Natural killer cell (primary cell): Measurements from ENCODE around the gene SCGB1A1. TPM values are rescaled to one million over a fixed set of nuclear protein-coding genes. Genes with fewer than 3 reads are reported as not detected.
A peak's percentile ranks its signal among the peaks of the same experiment; 100 is the strongest.

Experiments used
- ATAC-seq, 3 donors: fragments of 150-1000 bp in 2 of 3; fragments of 200-7000 bp in 1 of 3; cut with Tn5 transposase; 1 replicate in 1 of 3; 2 replicates in 2 of 3; pipeline ENCODE4 v1.10.0; 2021; ENCODE audit warnings: mild to moderate bottlenecking in 2 of 3, moderate library complexity in 2 of 3
- DNase-seq, 2 donors: peaks; one replicate each; pipeline versions ENCODE4 v3.0.0 to v3.0.0-alpha.2; 2013 to 2021; ENCODE audit warnings: mixed read lengths in 1 of 2
- H3K27ac ChIP-seq: one replicate; pipeline ENCODE4 v1.5.1; 2013; ENCODE audit warnings: mild to moderate bottlenecking, low read length
- H3K27me3 ChIP-seq: one replicate; pipeline ENCODE4 v1.6.1; 2013; ENCODE audit warnings: low read length; ENCODE audit not compliant: control insufficient read depth, insufficient read depth
- H3K36me3 ChIP-seq: one replicate; pipeline ENCODE4 v1.6.1; 2013; ENCODE audit warnings: low read length; ENCODE audit not compliant: control insufficient read depth, insufficient read depth
- H3K4me1 ChIP-seq: one replicate; pipeline ENCODE4 v1.6.1; 2013; ENCODE audit warnings: low read length; ENCODE audit not compliant: control insufficient read depth, insufficient read depth
- H3K4me3 ChIP-seq: one replicate; pipeline ENCODE4 v1.5.1; 2013; ENCODE audit warnings: low read length
- H3K9me3 ChIP-seq: one replicate; pipeline ENCODE4 v1.6.1; 2013; ENCODE audit warnings: low read length; ENCODE audit not compliant: control insufficient read depth, insufficient read depth
- H3K27ac Mint-ChIP-seq, 2 donors: one replicate each; pipeline ENCODE4 v1.8.0; 2022; ENCODE audit warnings: mild to moderate bottlenecking in 2 of 2, mixed read lengths in 2 of 2, moderate library complexity in 1 of 2
- H3K27me3 Mint-ChIP-seq, 2 donors: one replicate each; pipeline ENCODE4 v1.8.0; 2022; ENCODE audit warnings: low read depth in 2 of 2, mixed read lengths in 2 of 2
- H3K36me3 Mint-ChIP-seq: one replicate; pipeline ENCODE4 v1.8.0; 2022; ENCODE audit warnings: mixed read lengths
- H3K4me1 Mint-ChIP-seq, 2 donors: one replicate each; pipeline ENCODE4 v1.8.0; 2022; ENCODE audit warnings: mixed read lengths in 2 of 2
- H3K4me3 Mint-ChIP-seq: one replicate; pipeline ENCODE4 v1.8.0; 2022; ENCODE audit warnings: mild to moderate bottlenecking, moderate library complexity, mixed read lengths
- H3K9me3 Mint-ChIP-seq, 2 donors: one replicate each; pipeline ENCODE4 v1.8.0; 2022; ENCODE audit warnings: mixed read lengths in 2 of 2
- WGBS: methylation state at CpG from one replicate; pipeline ENCODE4 v1.1.7; 2013; ENCODE audit warnings: missing lambda C conversion rate; ENCODE audit not compliant: insufficient coverage; 5-methylcytosine and 5-hydroxymethylcytosine counted together
- intact Hi-C: fragments of 100-400 bp; cut with micrococcal nuclease; formaldehyde crosslinking; loops from one replicate; pipeline ENCODE4 v1.14.2; 2022
- total RNA-seq, 4 donors: library from RNA; stranded (reverse); fragments of 120-200 nt in 1 of 4; gene quantifications; one replicate each; pipeline versions ENCODE4 v1.2.3 to v1.2.4, GENCODE V29; 2013 to 2022
- TF ChIP-seq, protein P1 (sequence below): fragments of 200-600 bp; IDR thresholded peaks from one replicate; pipeline ENCODE4 v1.8.0; 2022; ENCODE audit warnings: antibody characterized with exemption

Gene SCGB1A1
- not detected for total RNA-seq
- total RNA-seq (2013), result not detected

DNA sequence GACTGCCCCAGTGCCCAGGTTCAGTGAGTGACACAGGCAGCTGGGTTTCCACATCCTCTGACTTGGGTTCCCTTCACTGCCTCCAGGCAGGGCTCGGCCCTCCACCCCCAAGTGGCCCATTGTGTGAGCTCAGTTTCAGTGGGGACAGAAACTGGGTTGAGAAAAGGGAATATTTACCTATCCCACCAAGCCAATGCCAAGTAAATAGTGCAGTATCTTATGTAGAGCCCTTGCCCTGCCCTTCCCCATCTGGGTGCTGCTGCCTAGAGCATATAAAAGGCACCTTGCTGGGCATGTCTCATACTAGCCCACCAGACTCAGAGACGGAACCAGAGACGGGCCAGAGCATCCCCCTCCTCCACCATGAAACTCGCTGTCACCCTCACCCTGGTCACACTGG is at the start of gene SCGB1A1:
Gene SCGB1A1, plus strand, starts transcription at position 301 of the 400 bp plus-strand sequence. Its CDS starts 63 bp downstream, at position 364.
- Mint-ChIP-seq H3K4me3 (no peak within 1 kb of the TSS), H3K36me3 (no peaks in the 10 kb centered on the region), H3K4me1 (no peaks in the 10 kb centered on the region), H3K9me3 (no peaks in the 10 kb centered on the region), H3K27me3 (peaks cover 0 to 3% of the 10 kb centered on the region in 2 donors), H3K27ac (no peak within 1 kb of the TSS)
- DNase-seq (no peak), ATAC-seq (no peak)
- H3K36me3 ChIP-seq, result no peaks in the 10 kb centered on the region
- no peak within 1 kb of the TSS for H3K4me3 ChIP-seq
- 68% methylated on average over 3 of the region's 4 CpGs for WGBS
- H3K4me1 ChIP-seq, result no peaks in the 10 kb centered on the region
- intact Hi-C loops, result no loop called here
- TF ChIP-seq, protein P1, sequence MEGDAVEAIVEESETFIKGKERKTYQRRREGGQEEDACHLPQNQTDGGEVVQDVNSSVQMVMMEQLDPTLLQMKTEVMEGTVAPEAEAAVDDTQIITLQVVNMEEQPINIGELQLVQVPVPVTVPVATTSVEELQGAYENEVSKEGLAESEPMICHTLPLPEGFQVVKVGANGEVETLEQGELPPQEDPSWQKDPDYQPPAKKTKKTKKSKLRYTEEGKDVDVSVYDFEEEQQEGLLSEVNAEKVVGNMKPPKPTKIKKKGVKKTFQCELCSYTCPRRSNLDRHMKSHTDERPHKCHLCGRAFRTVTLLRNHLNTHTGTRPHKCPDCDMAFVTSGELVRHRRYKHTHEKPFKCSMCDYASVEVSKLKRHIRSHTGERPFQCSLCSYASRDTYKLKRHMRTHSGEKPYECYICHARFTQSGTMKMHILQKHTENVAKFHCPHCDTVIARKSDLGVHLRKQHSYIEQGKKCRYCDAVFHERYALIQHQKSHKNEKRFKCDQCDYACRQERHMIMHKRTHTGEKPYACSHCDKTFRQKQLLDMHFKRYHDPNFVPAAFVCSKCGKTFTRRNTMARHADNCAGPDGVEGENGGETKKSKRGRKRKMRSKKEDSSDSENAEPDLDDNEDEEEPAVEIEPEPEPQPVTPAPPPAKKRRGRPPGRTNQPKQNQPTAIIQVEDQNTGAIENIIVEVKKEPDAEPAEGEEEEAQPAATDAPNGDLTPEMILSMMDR, result no peak
- no peaks in the 10 kb centered on the region for H3K27me3 ChIP-seq
- no peak within 1 kb of the TSS for H3K27ac ChIP-seq
- H3K9me3 ChIP-seq, result no peaks in the 10 kb centered on the region

DNA sequence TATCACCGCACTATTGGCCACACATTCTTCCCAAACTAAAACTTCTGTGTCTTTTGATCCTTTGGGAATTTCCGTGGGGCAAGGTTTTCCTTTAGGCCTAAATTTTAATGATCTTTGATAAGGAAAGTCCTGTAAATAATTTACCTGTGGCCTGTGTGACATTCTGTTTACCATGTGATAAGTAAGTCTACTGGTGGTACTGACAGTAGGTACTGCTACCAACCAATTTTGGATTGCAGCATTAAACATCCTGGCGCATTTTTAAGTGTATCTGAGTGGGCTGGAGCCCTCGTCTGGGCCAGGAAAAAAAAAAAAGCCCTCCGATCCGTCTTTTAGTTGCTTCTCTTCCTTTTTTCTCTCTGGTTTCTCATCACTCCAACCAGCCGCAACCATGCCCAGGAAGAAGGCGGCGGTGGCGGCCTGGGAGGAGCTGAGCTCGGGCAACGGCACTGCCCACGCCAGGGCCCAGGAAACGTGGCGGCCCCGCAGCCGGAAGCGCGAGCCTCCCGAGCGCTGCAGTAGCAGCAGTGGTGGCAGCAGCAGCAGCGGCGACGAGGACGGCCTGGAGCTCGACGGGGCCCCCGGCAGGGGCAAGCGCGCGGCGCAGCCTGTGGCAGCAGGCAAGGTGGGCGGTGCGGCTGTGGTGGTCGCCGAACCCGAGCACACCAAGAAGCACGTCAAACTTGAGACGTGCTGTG is 47.9 kb upstream of the SCGB1A1 start:
- intact Hi-C loops, result no loop called here
- Mint-ChIP-seq H3K27me3 (no peaks in the 10 kb centered on the region), H3K4me1 (peaks cover 0 to 14% of the 10 kb centered on the region in 2 donors), H3K4me3 (peak overlapping the region; percentile 81), H3K9me3 (no peaks in the 10 kb centered on the region), H3K27ac (peak overlapping the region; percentile 81 to 89), H3K36me3 (no peaks in the 10 kb centered on the region)
- Histone ChIP-seq H3K27ac (peak overlapping the region; percentile 35), H3K4me3 (no peak overlapping the region), H3K27me3 (no peaks in the 10 kb centered on the region), H3K36me3 (no peaks in the 10 kb centered on the region), H3K4me1 (peaks cover 7% of the 10 kb centered on the region), H3K9me3 (no peaks in the 10 kb centered on the region)
- peak; percentile 87 to 96 (median 91) for ATAC-seq
- TF ChIP-seq, protein P1, result no peak
- DNase-seq, result peak; percentile 29 to 69
- 58% methylated on average over 38 of the region's 39 CpGs for WGBS

- DNase-seq (no peak), ATAC-seq (no peak)
- Mint-ChIP-seq H3K4me3 (no peak overlapping the region), H3K4me1 (peaks cover 0 to 14% of the 10 kb centered on the region in 2 donors), H3K9me3 (no peaks in the 10 kb centered on the region), H3K27ac (peak overlapping the region in 1 of 2 donors; percentile 48), H3K27me3 (no peaks in the 10 kb centered on the region), H3K36me3 (no peaks in the 10 kb centered on the region)
- TF ChIP-seq, protein P1, result no peak
- WGBS, result 76% methylated on average over 6 of the region's 6 CpGs
- H3K4me3 ChIP-seq, result no peak overlapping the region
- H3K27ac ChIP-seq, result no peak overlapping the region
- no peaks in the 10 kb centered on the region for H3K9me3 ChIP-seq
- H3K4me1 ChIP-seq, result peaks cover 7% of the 10 kb centered on the region
- H3K27me3 ChIP-seq, result no peaks in the 10 kb centered on the region
- no peaks in the 10 kb centered on the region for H3K36me3 ChIP-seq
- intact Hi-C loops, result no loop called here
Measured at GRCh38 chr11:62372871-62373270, 46.0 kb upstream of the SCGB1A1 start.
